Activated T-cell treated with anti-CD3 and anti-CD28 coated beads for 48 hours (primary cell): ENCODE measurements around the gene IL10RB.

Experiments used
- DNase-seq: peaks from one replicate; pipeline ENCODE4 v3.0.0-alpha.2; 2020; ENCODE audit warnings: low read depth

Gene IL10RB

DNA sequence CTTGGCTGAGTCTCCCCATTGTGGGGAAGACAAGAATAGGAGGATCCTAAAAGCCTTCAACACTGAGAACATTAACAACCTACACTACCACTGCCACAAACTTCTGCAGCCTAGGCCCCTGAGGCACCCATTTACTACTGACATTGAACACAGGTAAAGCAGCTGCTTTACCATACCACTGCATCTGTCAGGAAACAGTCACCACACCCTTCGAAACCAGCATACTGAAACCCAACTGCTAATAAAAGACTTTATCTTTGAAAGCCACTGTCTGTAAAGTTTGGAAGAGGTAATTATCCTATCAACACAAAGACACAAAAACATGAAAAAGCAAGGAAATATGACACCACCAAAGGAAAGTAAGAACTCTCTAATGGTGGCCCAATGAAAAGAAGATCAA, 66.0 kb downstream of the IL10RB start:
- DNase-seq, result no peak

DNA sequence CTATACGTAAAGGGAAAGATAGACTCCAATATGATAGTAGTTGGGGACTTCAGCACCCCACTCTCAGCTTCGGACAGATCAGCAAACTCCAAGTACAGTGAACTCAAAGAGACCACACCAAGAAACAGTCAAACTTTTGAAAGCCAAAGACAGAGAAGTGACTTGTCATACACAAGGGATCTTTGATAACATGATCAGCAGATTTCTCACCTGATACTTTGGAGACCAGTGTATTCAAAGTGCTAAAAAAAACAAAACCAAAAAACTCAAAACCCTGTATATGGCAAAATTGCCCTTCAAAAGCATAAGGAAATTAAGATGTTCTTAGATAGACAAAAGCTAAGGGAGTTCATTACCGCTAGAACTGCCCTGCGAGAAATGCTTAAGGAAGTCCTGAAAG, 68.0 kb downstream of the IL10RB start:
- DNase-seq, result no peak

- no peak for DNase-seq
These were observed 68.7 kb downstream of the IL10RB start for GRCh38 chr21:33334824-33335223.

- DNase-seq, result no peak
These were observed 73.0 kb downstream of the IL10RB start for GRCh38 chr21:33339135-33339534.

GRCh38 chr21:33339918-33340317, 73.8 kb downstream of the IL10RB start:
- DNase-seq, result no peak

GRCh38 chr21:33345751-33346238, 79.6 kb downstream of the IL10RB start:
- no peak for DNase-seq
